CD14-positive monocyte (primary cell): Measurements from ENCODE around the gene FAM181B. TPM values are rescaled to one million over a fixed set of nuclear protein-coding genes. Genes with fewer than 3 reads are reported as not detected.

Experiments used
- DNase-seq, 3 donors: peaks; one replicate each; pipeline ENCODE4 v3.0.0-alpha.2; 2011 to 2022
- H2AFZ ChIP-seq: 2 replicates; pipeline ENCODE4 v1.6.0; 2012; ENCODE audit warnings: mild to moderate bottlenecking, low read depth, low read length, inconsistent platforms; ENCODE audit not compliant: insufficient read depth, poor library complexity, severe bottlenecking
- H3K27ac ChIP-seq, 2 donors: 1 replicate in 1 of 2; 2 replicates in 1 of 2; pipeline ENCODE4 v1.5.1; 2012 to 2013; ENCODE audit warnings: low read length in 2 of 2, control low read depth in 1 of 2, inconsistent platforms in 1 of 2, low read depth in 1 of 2, mild to moderate bottlenecking in 1 of 2
- H3K27me3 ChIP-seq, 2 donors: one replicate each; pipeline versions ENCODE4 v1.6.0 to v1.6.1; 2011 to 2013; ENCODE audit warnings: low read length in 2 of 2; ENCODE audit not compliant: control insufficient read depth in 2 of 2, insufficient read depth in 2 of 2
- H3K36me3 ChIP-seq, 2 donors: replicated peaks in 1 of 2; 1 replicate in 1 of 2; 2 replicates in 1 of 2; pipeline versions ENCODE4 v1.5.1 to v1.6.1; 2012 to 2013; ENCODE audit warnings: low read length in 2 of 2, control low read depth in 1 of 2, inconsistent platforms in 1 of 2, mild to moderate bottlenecking in 1 of 2; ENCODE audit not compliant: insufficient read depth in 2 of 2, control insufficient read depth in 1 of 2
- H3K4me1 ChIP-seq, 2 donors: 1 replicate in 1 of 2; 2 replicates in 1 of 2; pipeline versions ENCODE4 v1.5.1 to v1.6.1; 2012 to 2013; ENCODE audit warnings: low read length in 2 of 2, control low read depth in 1 of 2, inconsistent platforms in 1 of 2, mild to moderate bottlenecking in 1 of 2, moderate library complexity in 1 of 2; ENCODE audit not compliant: insufficient read depth in 2 of 2, control insufficient read depth in 1 of 2
- H3K4me2 ChIP-seq: replicated peaks from 2 replicates; pipeline ENCODE3; 2012; ENCODE audit warnings: low read length, moderate library complexity, mild to moderate bottlenecking; ENCODE audit not compliant: poor library complexity, severe bottlenecking; ENCODE audit errors: extremely low read depth
- H3K4me3 ChIP-seq, 3 experiments: fragments of 200-600 bp in 1 of 3; sonication (generic) in 1 of 3; replicated peaks in 1 of 3; 1 replicate in 2 of 3; 2 replicates in 1 of 3; pipeline ENCODE4 v1.5.1; 2011 to 2013; ENCODE audit warnings: low read length in 3 of 3, mild to moderate bottlenecking in 3 of 3, control low read depth in 2 of 3, low read depth in 2 of 3, inconsistent platforms in 1 of 3, moderate library complexity in 1 of 3
- H3K79me2 ChIP-seq: 2 replicates; pipeline ENCODE4 v1.6.0; 2012; ENCODE audit warnings: mild to moderate bottlenecking, control low read depth, inconsistent platforms, low read length, moderate library complexity; ENCODE audit not compliant: insufficient read depth
- H3K9ac ChIP-seq: 2 replicates; pipeline ENCODE4 v1.6.0; 2017; ENCODE audit warnings: low read length, mild to moderate bottlenecking; ENCODE audit not compliant: insufficient read depth, poor library complexity, severe bottlenecking
- H3K9me3 ChIP-seq, 2 donors: replicated peaks in 1 of 2; 1 replicate in 1 of 2; 2 replicates in 1 of 2; pipeline versions ENCODE4 v1.5.1 to v1.6.1; 2012 to 2013; ENCODE audit warnings: low read length in 2 of 2, control low read depth in 1 of 2; ENCODE audit not compliant: control insufficient read depth in 1 of 2, insufficient read depth in 1 of 2
- H4K20me1 ChIP-seq: 2 replicates; pipeline ENCODE4 v1.6.0; 2012; ENCODE audit warnings: mild to moderate bottlenecking, low read length, control low read depth, moderate library complexity; ENCODE audit not compliant: insufficient read depth
- H3K27ac Mint-ChIP-seq, 7 donors: one replicate each; pipeline ENCODE4 v1.8.0; 2020; ENCODE audit warnings: mild to moderate bottlenecking in 7 of 7, mixed read lengths in 7 of 7, moderate library complexity in 6 of 7, inconsistent platforms in 2 of 7
- H3K27me3 Mint-ChIP-seq, 3 donors: one replicate each; pipeline ENCODE4 v1.8.0; 2021 to 2022; ENCODE audit warnings: low read depth in 3 of 3, mild to moderate bottlenecking in 3 of 3, mixed read lengths in 3 of 3, moderate library complexity in 3 of 3, inconsistent platforms in 1 of 3
- H3K36me3 Mint-ChIP-seq, 2 donors: one replicate each; pipeline ENCODE4 v1.8.0; 2020; ENCODE audit warnings: mixed read lengths in 2 of 2, inconsistent platforms in 1 of 2, mild to moderate bottlenecking in 1 of 2
- H3K4me1 Mint-ChIP-seq: one replicate; pipeline ENCODE4 v1.8.0; 2020; ENCODE audit warnings: mild to moderate bottlenecking, mixed read lengths
- H3K4me3 Mint-ChIP-seq, 2 donors: one replicate each; pipeline ENCODE4 v1.8.0; 2020; ENCODE audit warnings: mild to moderate bottlenecking in 2 of 2, mixed read lengths in 2 of 2, moderate library complexity in 1 of 2
- H3K9me3 Mint-ChIP-seq, 7 donors: one replicate each; pipeline ENCODE4 v1.8.0; 2020 to 2022; ENCODE audit warnings: mixed read lengths in 7 of 7, mild to moderate bottlenecking in 6 of 7, moderate library complexity in 6 of 7, inconsistent platforms in 2 of 7
- WGBS: methylation state at CpG from one replicate; pipeline ENCODE4 v1.1.5; 2013; ENCODE audit warnings: missing lambda C conversion rate; ENCODE audit not compliant: insufficient coverage; 5-methylcytosine and 5-hydroxymethylcytosine counted together
- intact Hi-C, 2 donors: fragments of 100-400 bp; cut with micrococcal nuclease; formaldehyde crosslinking; loops; one replicate each; pipeline versions ENCODE4 v1.15.0 to v1.15.1; 2023
- polyA plus RNA-seq, 3 donors: library from polyadenylated mRNA; depleted of rRNA in 1 of 3; unstranded in 2 of 3; stranded (reverse) in 1 of 3; fragments of 300-500 nt in 2 of 3; fragments of >200 nt in 1 of 3; fragmentation: Illumina TruSeq in 2 of 3; gene quantifications; 1 replicate in 2 of 3; 2 replicates in 1 of 3; pipeline ENCODE4 v1.2.3, GENCODE V29; 2012 to 2021
- TF ChIP-seq, protein P1 (sequence below): fragments of 200-600 bp; IDR thresholded peaks from one replicate; pipeline ENCODE4 v1.8.0; 2022; ENCODE audit warnings: antibody characterized with exemption, mild to moderate bottlenecking

FAM181B gene
- polyA plus RNA-seq, 3 donors: not detected

DNA sequence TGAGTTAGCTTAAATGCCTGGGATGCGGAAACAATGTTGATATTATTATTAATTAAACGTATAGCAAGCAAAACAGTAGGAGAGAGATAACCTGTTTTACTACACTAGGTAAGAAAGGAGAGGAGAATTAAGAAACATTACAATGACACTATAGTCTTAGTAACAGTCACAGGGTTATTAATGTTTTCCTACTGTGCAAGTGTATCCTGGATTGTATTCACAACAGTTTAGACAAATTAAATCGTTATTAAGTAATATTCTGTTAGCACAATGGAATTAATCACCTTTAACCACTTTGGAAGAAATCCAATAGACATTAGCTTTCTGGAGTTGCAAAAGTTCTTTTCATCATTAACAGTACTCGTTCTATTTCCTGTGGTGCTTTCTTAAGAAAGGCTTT lies 3.4 kb downstream of the FAM181B start:
- Mint-ChIP-seq H3K27ac (no peak overlapping the region), H3K36me3 (peaks cover 0 to 2% of the 10 kb centered on the region in 2 donors), H3K4me1 (peaks cover 4% of the 10 kb centered on the region), H3K27me3 (peaks cover 46 to 75% (median 61%) of the 10 kb centered on the region in 3 donors), H3K9me3 (peaks cover 0 to 12% (median 0%) of the 10 kb centered on the region in 7 donors), H3K4me3 (no peak overlapping the region)
- H2AFZ ChIP-seq: no peak overlapping the region
- TF ChIP-seq, protein P1, sequence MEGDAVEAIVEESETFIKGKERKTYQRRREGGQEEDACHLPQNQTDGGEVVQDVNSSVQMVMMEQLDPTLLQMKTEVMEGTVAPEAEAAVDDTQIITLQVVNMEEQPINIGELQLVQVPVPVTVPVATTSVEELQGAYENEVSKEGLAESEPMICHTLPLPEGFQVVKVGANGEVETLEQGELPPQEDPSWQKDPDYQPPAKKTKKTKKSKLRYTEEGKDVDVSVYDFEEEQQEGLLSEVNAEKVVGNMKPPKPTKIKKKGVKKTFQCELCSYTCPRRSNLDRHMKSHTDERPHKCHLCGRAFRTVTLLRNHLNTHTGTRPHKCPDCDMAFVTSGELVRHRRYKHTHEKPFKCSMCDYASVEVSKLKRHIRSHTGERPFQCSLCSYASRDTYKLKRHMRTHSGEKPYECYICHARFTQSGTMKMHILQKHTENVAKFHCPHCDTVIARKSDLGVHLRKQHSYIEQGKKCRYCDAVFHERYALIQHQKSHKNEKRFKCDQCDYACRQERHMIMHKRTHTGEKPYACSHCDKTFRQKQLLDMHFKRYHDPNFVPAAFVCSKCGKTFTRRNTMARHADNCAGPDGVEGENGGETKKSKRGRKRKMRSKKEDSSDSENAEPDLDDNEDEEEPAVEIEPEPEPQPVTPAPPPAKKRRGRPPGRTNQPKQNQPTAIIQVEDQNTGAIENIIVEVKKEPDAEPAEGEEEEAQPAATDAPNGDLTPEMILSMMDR: no peak
- H3K4me2 ChIP-seq: no peak overlapping the region
- H3K27me3 ChIP-seq: peaks cover 55 to 66% of the 10 kb centered on the region in 2 donors
- no peaks in the 10 kb centered on the region for H3K79me2 ChIP-seq
- H4K20me1 ChIP-seq: no peaks in the 10 kb centered on the region
- H3K9ac ChIP-seq: no peak overlapping the region
- intact Hi-C loops: no loop called here
- peaks cover 0 to 27% of the 10 kb centered on the region in 2 donors for H3K9me3 ChIP-seq
- H3K36me3 ChIP-seq: no peaks in the 10 kb centered on the region
- H3K27ac ChIP-seq: no peak overlapping the region
- H3K4me1 ChIP-seq: peaks cover 0 to 12% of the 10 kb centered on the region in 2 donors
- DNase-seq: no peak
- no CpG with 5 or more reads among the region's 4 CpGs for WGBS
- no peak overlapping the region for H3K4me3 ChIP-seq

DNA sequence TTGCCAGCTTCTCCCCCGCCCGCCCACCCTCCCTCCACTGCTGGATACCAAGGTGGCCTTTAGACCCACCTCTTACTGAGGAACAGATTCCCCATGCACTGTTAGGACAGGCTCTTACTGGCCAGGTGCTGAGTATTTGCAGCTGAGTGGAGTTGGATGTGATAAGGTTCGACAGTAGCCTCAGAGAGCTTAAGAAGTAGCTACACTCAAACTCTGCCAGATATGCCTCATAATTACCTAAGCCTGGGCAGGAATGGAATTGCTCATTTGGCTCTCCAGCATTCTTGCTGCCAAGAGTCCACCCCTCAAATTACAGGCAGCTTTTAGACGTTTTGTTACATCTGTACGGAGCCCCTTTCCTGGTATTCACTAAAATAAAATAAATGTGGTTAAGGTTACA lies 9.6 kb downstream of the FAM181B start:
- peaks cover 2 to 7% of the 10 kb centered on the region in 2 donors for H3K27me3 ChIP-seq
- H3K9me3 ChIP-seq: no peaks in the 10 kb centered on the region
- Mint-ChIP-seq H3K27ac (no peak overlapping the region), H3K4me3 (no peak overlapping the region), H3K27me3 (peaks cover 6 to 25% (median 18%) of the 10 kb centered on the region in 3 donors), H3K4me1 (no peaks in the 10 kb centered on the region), H3K9me3 (peaks cover 0 to 2% (median 0%) of the 10 kb centered on the region in 7 donors), H3K36me3 (no peaks in the 10 kb centered on the region)
- H3K79me2 ChIP-seq: no peaks in the 10 kb centered on the region
- intact Hi-C loops: no loop called here
- no peak overlapping the region for H3K27ac ChIP-seq
- H3K4me3 ChIP-seq: no peak overlapping the region
- no peak overlapping the region for H3K9ac ChIP-seq
- TF ChIP-seq, protein P1: no peak
- H3K4me2 ChIP-seq: no peak overlapping the region
- WGBS: no CpG with 5 or more reads among the region's 5 CpGs
- no peak for DNase-seq
- H2AFZ ChIP-seq: no peak overlapping the region
- H3K36me3 ChIP-seq: no peaks in the 10 kb centered on the region
- no peaks in the 10 kb centered on the region for H3K4me1 ChIP-seq
- no peaks in the 10 kb centered on the region for H4K20me1 ChIP-seq
